Measurements from ENCODE around the gene DLGAP5. TPM values are rescaled to one million over a fixed set of nuclear protein-coding genes. Genes with fewer than 3 reads are reported as not detected.

Gene DLGAP5
- total and polyA plus RNA-seq, 7 donors: 0.03 to 0.29 (median 0.08) TPM; not detected in 3

DNA sequence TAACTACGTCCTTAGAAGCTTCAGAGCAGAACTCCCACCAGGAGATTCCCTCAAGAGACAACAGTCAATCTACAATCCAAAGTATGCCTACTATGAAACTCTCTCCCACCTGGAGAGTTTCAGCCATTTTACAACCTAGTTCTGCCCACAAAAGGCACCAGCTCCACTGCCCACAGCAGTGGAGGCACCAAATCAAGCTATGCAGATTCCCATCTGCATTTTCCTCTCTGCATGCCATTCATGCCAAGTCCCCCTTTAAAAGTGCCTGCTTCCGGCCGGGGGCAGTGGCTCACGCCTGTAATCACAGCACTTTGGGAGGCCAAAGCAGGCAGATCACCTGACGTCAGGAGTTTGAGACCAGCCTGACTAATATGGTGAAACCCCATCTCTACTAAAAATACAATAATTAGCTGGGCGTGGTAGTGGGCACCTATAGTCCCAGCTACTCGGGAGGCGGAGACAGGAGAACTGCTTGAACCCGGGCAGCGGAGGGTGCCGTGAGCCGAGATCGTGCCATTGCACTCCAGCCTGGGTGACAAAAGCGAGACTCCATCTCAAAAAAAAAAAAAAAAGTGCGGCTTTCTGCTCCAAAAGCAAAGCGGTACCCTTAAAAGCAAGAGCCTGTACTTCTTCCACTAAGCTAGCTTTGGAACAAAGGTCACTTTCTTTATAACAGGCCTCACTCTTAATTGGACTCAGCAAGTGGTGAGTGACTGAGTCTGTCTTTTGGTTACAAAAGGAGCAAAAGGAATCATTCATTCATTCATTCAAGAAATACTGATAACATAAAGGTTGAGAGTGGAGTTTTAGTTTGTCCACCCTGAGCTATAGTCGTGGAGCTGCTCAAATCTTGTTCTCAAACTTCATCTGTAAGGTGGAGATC is 10.1 kb upstream of the DLGAP5 start:
- no peaks in the 10 kb centered on the region for H3K9me3 ChIP-seq
- H3K36me3 ChIP-seq (ENCODE audit: insufficient read depth in 1 of 2, low read depth in 1 of 2): no peaks in the 10 kb centered on the region
- H3K4me3 ChIP-seq: no peak overlapping the region
- no peaks in the 10 kb centered on the region for H3K27me3 ChIP-seq (ENCODE audit: insufficient read depth in 3 of 3, low read length in 2 of 3)
- WGBS, 3 donors: 92 to 94% (median 93%) methylated on average over 17 of the region's 17 CpGs
- no peak overlapping the region for H3K27ac ChIP-seq
- intact Hi-C loops (cut with DNase I): no loop called here
- no peak for DNase-seq
- TF ChIP-seq, protein P1, sequence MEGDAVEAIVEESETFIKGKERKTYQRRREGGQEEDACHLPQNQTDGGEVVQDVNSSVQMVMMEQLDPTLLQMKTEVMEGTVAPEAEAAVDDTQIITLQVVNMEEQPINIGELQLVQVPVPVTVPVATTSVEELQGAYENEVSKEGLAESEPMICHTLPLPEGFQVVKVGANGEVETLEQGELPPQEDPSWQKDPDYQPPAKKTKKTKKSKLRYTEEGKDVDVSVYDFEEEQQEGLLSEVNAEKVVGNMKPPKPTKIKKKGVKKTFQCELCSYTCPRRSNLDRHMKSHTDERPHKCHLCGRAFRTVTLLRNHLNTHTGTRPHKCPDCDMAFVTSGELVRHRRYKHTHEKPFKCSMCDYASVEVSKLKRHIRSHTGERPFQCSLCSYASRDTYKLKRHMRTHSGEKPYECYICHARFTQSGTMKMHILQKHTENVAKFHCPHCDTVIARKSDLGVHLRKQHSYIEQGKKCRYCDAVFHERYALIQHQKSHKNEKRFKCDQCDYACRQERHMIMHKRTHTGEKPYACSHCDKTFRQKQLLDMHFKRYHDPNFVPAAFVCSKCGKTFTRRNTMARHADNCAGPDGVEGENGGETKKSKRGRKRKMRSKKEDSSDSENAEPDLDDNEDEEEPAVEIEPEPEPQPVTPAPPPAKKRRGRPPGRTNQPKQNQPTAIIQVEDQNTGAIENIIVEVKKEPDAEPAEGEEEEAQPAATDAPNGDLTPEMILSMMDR (IDR thresholded peaks at IDR 0.05): no peak
- no peak for ATAC-seq
- H3K4me1 ChIP-seq: no peaks in the 10 kb centered on the region

DNA sequence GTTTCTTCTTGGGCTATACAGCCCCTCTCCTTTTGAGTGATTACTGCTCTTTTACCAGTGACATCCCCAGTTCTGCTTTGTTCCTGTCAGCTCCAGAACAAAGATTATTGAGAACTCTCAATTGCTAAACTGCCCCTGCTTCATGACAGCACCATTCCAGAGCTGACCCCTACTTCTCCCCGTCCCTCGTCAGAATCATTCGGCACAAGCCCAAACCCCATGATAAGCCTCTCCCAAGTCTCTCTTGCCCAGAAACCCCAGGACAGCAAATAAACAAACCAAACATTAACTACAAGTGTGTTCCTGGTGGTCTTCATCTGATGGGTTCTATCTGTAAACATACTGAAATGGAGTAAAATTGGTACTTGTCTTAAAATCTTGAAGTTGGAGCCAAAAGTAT is 9.3 kb upstream of the DLGAP5 start:
- intact Hi-C loops (cut with DNase I): no loop called here
- no peaks in the 10 kb centered on the region for H3K4me1 ChIP-seq
- no peaks in the 10 kb centered on the region for H3K9me3 ChIP-seq
- ATAC-seq (no peak), DNase-seq (no peak)
- no peak overlapping the region for H3K4me3 ChIP-seq
- TF ChIP-seq, protein P1 (IDR thresholded peaks at IDR 0.05): no peak
- WGBS, 3 donors: 87 to 94% (median 91%) methylated on average over 3 of the region's 3 CpGs
- no peaks in the 10 kb centered on the region for H3K36me3 ChIP-seq (ENCODE audit: insufficient read depth in 1 of 2, low read depth in 1 of 2)
- no peak overlapping the region for H3K27ac ChIP-seq
- no peaks in the 10 kb centered on the region for H3K27me3 ChIP-seq (ENCODE audit: insufficient read depth in 3 of 3, low read length in 2 of 3)

DNA sequence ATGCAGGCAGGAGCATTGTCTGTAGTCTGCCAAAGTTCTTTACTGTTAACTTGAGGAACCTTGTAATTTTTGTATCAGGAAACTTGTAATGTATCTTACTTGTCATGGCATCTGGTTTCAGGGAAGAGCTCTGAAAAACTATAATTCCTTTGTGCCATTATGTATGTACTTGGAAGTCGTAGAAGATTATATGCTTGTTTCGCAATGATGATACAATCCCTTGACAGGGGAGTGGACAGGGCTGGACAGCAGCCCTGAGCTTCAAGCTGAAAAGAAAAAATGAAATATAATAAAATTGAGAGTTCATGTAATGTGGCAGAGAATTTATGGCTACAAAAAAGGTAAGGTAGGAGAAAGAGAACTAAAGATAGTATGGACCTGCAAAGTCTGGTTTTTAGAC is 7.4 kb upstream of the DLGAP5 start:
- intact Hi-C loops (cut with DNase I): no loop called here
- Histone ChIP-seq H3K27me3 (ENCODE audit: insufficient read depth in 3 of 3, low read length in 2 of 3) (no peaks in the 10 kb centered on the region), H3K9me3 (no peaks in the 10 kb centered on the region), H3K4me1 (no peaks in the 10 kb centered on the region), H3K36me3 (ENCODE audit: insufficient read depth in 1 of 2, low read depth in 1 of 2) (no peaks in the 10 kb centered on the region), H3K27ac (no peak overlapping the region), H3K4me3 (no peak overlapping the region)
- 72 to 76% (median 73%) methylated on average over 2 of the region's 2 CpGs for WGBS, 3 donors
- TF ChIP-seq, protein P1 (IDR thresholded peaks at IDR 0.05): no peak
- DNase-seq (no peak), ATAC-seq (no peak)

DNA sequence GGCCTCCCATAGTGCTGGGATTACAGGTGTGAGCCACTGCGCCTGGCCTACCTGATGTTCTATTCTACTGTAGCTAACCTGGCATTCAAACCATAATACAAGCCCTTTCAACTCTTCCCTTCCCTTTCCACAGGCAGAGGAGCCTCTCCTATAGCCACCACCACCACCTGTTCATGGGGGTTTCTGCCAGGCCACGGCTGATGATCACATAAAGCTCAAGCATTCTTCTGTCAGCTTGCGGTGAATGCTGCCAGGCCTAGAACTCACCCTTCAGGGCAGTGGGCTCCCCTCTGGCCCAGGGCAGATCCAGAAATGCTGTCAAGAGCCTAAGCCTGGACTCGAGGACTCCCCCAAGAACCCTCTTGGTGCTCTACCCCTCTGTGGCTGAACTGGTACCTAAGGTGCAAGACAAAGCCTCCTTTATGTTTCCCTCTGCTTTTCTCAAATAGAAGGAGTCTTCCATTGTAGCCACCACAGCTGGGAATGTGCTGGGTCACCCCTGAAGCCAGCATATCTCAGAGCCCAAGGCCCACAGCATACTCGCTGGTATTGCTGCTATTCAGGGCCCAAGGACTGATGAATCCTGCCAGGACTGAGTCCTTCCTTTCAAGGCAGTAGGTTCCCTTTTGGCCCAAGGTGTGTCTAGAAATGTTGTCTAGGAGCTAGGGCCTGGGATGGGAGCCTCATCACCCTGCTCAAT is 3.4 kb upstream of the DLGAP5 start:
- ATAC-seq: no peak
- Histone ChIP-seq H3K9me3 (no peaks in the 10 kb centered on the region), H3K4me3 (no peak overlapping the region), H3K36me3 (ENCODE audit: insufficient read depth in 1 of 2, low read depth in 1 of 2) (no peaks in the 10 kb centered on the region), H3K4me1 (no peaks in the 10 kb centered on the region), H3K27me3 (ENCODE audit: insufficient read depth in 3 of 3, low read length in 2 of 3) (no peaks in the 10 kb centered on the region), H3K27ac (no peak overlapping the region)
- TF ChIP-seq, protein P1 (IDR thresholded peaks at IDR 0.05): no peak
- WGBS, 3 donors: 79 to 83% (median 80%) methylated on average over 5 of the region's 5 CpGs
- no peak for DNase-seq
- intact Hi-C loops (cut with DNase I): loop anchor here in 1 of 2 donors (5.0 kb wide), 1 partner anchor 217 kb away; the partner anchor contains the start of gene ATG14

All from psoas muscle (tissue), 8 donors.